Natural killer cell treated with Interleukin-12 subunit alpha and Interleukin-12 subunit beta and Interleukin-15 and Interleukin-18, amount 100 ng/mL, for 72 hours (primary cell): ENCODE data around the gene ARPC2. TPM values are rescaled to one million over a fixed set of nuclear protein-coding genes. Genes with fewer than 3 reads are reported as not detected.

ENCODE experiments used
- ATAC-seq, 2 donors: fragments of 150-1000 bp; cut with Tn5 transposase in 1 of 2; sonication (Bioruptor Pico), chemical (Tn5 transposase) in 1 of 2; 2 replicates each; pipeline ENCODE4 v1.10.0; 2021
- DNase-seq: peaks from one replicate; pipeline ENCODE4 v3.0.0; 2022; ENCODE audit warnings: low spot score
- H3K27ac Mint-ChIP-seq, 2 donors: 1 replicate in 1 of 2; 2 replicates in 1 of 2; pipeline ENCODE4 v1.8.0; 2022; ENCODE audit warnings: mixed read lengths in 2 of 2, mild to moderate bottlenecking in 1 of 2, moderate library complexity in 1 of 2
- H3K27me3 Mint-ChIP-seq, 2 donors: 1 replicate in 1 of 2; 2 replicates in 1 of 2; pipeline ENCODE4 v1.8.0; 2022; ENCODE audit warnings: mixed read lengths in 2 of 2
- H3K36me3 Mint-ChIP-seq: one replicate; pipeline ENCODE4 v1.8.0; 2022; ENCODE audit warnings: mixed read lengths
- H3K4me1 Mint-ChIP-seq, 2 donors: 1 replicate in 1 of 2; 2 replicates in 1 of 2; pipeline ENCODE4 v1.8.0; 2022; ENCODE audit warnings: low read depth in 2 of 2, mixed read lengths in 2 of 2, mild to moderate bottlenecking in 1 of 2
- H3K4me3 Mint-ChIP-seq: one replicate; pipeline ENCODE4 v1.8.0; 2022; ENCODE audit warnings: mixed read lengths
- H3K9me3 Mint-ChIP-seq: 2 replicates; pipeline ENCODE4 v1.8.0; 2022; ENCODE audit warnings: mixed read lengths
- total RNA-seq, 2 donors: library from RNA; stranded (reverse); gene quantifications; one replicate each; pipeline ENCODE4 v1.2.3, GENCODE V29; 2022

The ARPC2 gene
- total RNA-seq, 2 donors from 2014 or later: 509 to 675 TPM

DNA sequence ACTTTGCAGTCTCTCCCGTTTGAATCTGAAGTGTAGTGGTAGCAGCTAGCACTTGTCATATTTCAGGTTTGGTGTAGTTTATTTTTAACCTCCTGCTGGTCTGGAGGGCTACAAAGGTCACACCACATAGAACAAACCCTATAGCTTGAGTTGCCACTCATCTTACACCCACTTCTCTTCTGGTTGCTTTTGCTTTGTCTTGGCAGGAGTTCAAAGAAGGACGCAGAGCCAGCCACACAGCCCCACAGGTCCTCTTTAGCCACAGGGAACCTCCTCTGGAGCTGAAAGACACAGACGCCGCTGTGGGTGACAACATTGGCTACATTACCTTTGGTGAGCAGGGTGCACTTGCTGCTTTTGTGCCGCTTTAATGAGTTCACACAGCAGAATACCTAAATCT, 28.2 kb downstream of the ARPC2 start:
- ATAC-seq (no peak), DNase-seq (no peak)
- no peak overlapping the region for H3K4me3 Mint-ChIP-seq
- H3K4me1 Mint-ChIP-seq: peaks cover 12 to 29% of the 10 kb centered on the region in 2 donors
- no peaks in the 10 kb centered on the region for H3K27me3 Mint-ChIP-seq
- H3K36me3 Mint-ChIP-seq: peaks cover 30% of the 10 kb centered on the region
- peak overlapping the region; percentile 30 to 77 for H3K27ac Mint-ChIP-seq
- no peaks in the 10 kb centered on the region for H3K9me3 Mint-ChIP-seq

DNA sequence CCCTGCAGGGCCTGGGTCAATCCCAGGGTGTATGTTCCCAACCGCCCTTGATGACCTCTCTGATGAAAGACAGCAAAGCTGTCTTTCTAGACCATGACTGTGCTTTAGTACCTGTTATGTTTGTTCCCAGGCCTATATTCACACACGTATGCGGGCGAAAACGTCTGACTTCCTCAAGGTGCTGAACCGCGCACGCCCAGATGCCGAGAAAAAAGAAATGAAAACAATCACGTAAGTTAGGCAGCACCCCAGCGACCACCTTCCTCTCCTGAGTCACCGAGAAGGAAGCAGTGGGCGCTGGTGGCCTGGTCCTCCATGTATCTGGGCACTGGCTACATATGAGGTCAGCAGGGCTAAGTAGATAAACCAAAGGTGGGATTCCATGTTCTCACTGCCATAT, 32.7 kb downstream of the ARPC2 start:
- no peaks in the 10 kb centered on the region for H3K9me3 Mint-ChIP-seq
- H3K4me3 Mint-ChIP-seq: no peak overlapping the region
- H3K27ac Mint-ChIP-seq: peak overlapping the region in 1 of 2 donors; percentile 33
- H3K4me1 Mint-ChIP-seq: peaks cover 0 to 18% of the 10 kb centered on the region in 2 donors
- peaks cover 41% of the 10 kb centered on the region for H3K36me3 Mint-ChIP-seq
- DNase-seq (no peak), ATAC-seq (no peak)
- H3K27me3 Mint-ChIP-seq: no peaks in the 10 kb centered on the region

DNA sequence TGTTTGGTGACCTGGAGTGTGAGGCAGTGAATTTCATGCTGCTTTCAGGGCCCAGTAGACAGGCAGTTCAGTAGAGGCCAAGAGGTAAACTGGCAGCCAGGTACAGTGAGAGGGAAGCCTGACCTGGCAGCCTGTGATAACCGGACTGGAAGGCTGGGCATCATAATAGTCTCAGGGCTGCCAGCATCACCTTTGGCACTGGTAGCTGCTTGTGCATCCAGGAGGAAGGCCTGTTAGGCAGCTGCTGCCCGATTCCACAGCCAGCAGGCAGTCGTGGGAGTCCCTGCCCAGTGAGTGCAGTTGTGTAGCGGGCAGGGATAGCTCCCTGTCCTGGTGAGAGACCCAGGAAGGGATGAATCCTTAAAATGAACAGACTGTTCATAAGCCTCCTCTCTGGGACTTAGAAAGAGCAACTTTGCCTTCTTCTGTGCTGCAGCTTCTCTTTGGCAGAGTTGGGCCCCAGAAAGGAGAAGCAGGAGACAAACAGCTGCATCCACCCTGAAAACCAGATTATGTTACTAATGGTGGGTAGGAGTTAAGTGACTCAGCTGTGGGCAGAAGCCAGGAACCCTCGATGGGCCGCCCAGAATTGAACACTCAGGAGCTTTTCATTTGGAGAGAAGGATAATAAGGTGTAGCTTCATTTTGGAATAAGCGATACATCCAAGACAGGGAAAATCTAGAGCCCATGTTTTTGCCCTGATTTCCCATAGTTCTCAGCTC, 35.7 kb downstream of the ARPC2 start:
- H3K36me3 Mint-ChIP-seq: peaks cover 39% of the 10 kb centered on the region
- no peaks in the 10 kb centered on the region for H3K27me3 Mint-ChIP-seq
- ATAC-seq (no peak), DNase-seq (no peak)
- H3K4me1 Mint-ChIP-seq: peaks cover 15 to 21% of the 10 kb centered on the region in 2 donors
- H3K9me3 Mint-ChIP-seq: no peaks in the 10 kb centered on the region
- peak overlapping the region; percentile 16 to 43 for H3K27ac Mint-ChIP-seq
- no peak overlapping the region for H3K4me3 Mint-ChIP-seq

DNA sequence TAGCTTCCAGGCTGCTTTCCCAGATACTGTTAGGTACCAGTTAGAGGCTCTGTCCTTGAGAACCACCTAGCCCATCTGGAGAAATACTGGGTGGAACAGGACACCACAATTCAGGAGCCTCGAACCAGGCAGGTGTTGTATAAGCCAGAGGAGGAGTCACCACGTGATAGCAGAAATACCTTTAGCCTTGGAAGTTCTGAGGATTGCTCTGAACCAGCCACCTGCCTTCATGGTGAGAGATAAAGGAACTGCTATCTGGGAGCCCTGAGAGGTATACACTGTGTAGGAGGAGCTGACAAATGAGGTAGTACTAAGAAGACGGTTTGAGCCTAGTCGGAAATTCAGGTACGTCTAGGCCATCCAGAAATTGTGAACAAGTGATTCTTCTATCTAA, 36.2 kb downstream of the ARPC2 start:
- no peak for DNase-seq
- peak overlapping the region; percentile 16 to 43 for H3K27ac Mint-ChIP-seq
- ATAC-seq: no peak
- no peaks in the 10 kb centered on the region for H3K9me3 Mint-ChIP-seq
- H3K4me1 Mint-ChIP-seq: peaks cover 17 to 21% of the 10 kb centered on the region in 2 donors
- H3K4me3 Mint-ChIP-seq: no peak overlapping the region
- H3K36me3 Mint-ChIP-seq: peaks cover 35% of the 10 kb centered on the region
- no peaks in the 10 kb centered on the region for H3K27me3 Mint-ChIP-seq

DNA sequence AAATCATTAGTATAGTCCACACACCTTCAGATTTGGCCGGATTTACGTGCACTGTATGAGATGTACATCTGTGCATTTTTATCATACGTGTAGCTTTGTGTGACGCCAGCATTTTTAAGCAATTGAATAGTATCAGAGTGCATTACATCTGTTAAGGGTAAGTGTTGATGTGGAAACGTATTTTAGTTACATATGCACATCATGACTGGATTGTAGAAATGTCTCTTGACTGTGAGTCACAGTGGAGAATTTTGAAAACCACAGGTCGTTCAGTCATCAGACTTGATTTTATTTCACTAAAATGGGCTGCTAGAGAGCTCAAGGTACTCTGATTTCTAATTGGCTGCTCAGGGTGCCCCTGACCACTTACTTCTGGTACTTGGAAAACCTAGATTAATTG, 38.5 kb downstream of the ARPC2 start:
- Mint-ChIP-seq H3K27ac (peak overlapping the region; percentile 62 to 93), H3K27me3 (no peaks in the 10 kb centered on the region), H3K4me3 (no peak overlapping the region), H3K4me1 (peaks cover 22 to 29% of the 10 kb centered on the region in 2 donors), H3K36me3 (peaks cover 29% of the 10 kb centered on the region), H3K9me3 (no peaks in the 10 kb centered on the region)
- no peak for DNase-seq
- no peak for ATAC-seq

DNA sequence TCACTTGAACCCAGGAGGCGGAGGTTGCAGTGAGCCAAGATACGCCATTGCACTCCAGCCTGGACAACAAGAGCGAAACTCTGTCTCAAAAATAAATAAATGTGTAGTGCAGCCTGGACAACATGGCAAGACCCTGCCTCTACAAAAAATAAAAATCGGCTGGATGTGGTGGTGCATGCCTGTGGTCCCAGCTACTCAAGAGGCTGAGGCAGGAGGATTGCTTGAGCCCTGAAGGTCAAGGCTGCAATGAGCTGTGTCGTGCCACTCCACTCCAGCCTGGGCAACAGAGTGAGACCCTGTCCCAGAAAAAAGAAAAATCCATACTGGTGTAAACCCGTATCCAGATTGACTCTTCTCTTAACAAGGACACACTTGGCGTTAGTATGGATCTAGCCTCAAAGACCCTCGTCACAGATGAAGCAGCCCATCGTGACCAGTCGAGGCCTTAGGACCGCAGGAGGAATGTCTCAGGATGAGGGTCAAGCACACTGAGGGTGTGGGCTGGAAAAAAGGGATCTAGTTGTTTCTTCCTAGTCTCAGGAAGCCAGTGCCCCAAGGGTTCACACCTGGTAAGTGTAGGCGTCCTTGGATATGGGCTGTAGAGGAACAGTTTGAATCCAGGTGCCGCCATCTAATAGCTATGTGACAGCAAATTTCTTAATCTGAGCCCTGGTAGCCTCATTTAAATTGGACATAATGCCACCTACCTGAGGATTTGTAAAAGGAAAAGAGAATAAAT, 39.8 kb downstream of the ARPC2 start:
- no peak for DNase-seq
- Mint-ChIP-seq H3K27ac (peak overlapping the region; percentile 76 to 93), H3K27me3 (no peaks in the 10 kb centered on the region), H3K4me1 (peaks cover 22 to 31% of the 10 kb centered on the region in 2 donors), H3K9me3 (no peaks in the 10 kb centered on the region), H3K4me3 (peak overlapping the region; percentile 66), H3K36me3 (peaks cover 22% of the 10 kb centered on the region)
- no peak for ATAC-seq

DNA sequence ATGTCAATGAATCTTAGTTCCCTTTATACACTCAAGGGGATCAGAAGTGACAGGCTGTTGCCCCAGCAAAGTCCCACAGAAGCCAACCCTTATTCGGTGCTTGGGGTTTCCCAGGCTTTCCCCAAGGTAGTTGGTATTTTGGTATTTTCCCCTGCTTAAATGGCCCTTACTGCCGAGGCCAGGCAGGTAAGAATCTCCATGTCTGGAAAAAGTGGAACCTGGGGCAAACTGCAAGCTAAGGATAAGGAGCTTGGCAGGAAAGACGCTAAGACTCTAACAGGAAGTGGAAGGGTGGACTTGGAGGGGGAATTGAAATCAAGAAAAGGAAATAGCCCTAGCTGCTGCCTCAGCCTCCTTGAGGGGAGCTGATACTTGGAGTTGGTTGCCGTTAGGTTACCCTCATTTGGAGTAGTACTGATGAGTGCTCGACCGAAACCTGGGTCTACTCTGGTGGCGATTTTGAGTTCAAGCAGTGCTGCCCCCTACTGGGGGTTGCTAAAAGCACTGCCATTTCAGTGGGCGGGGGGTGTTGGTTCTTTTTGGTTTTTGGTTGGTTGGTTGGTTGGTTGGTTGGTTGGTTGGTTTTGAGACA, 40.5 kb downstream of the ARPC2 start:
- Mint-ChIP-seq H3K4me1 (peaks cover 22 to 30% of the 10 kb centered on the region in 2 donors), H3K27ac (peak overlapping the region; percentile 76 to 93), H3K4me3 (peak overlapping the region; percentile 66), H3K9me3 (no peaks in the 10 kb centered on the region), H3K36me3 (peaks cover 22% of the 10 kb centered on the region), H3K27me3 (no peaks in the 10 kb centered on the region)
- DNase-seq (no peak), ATAC-seq (peak; percentile 65 to 72)

DNA sequence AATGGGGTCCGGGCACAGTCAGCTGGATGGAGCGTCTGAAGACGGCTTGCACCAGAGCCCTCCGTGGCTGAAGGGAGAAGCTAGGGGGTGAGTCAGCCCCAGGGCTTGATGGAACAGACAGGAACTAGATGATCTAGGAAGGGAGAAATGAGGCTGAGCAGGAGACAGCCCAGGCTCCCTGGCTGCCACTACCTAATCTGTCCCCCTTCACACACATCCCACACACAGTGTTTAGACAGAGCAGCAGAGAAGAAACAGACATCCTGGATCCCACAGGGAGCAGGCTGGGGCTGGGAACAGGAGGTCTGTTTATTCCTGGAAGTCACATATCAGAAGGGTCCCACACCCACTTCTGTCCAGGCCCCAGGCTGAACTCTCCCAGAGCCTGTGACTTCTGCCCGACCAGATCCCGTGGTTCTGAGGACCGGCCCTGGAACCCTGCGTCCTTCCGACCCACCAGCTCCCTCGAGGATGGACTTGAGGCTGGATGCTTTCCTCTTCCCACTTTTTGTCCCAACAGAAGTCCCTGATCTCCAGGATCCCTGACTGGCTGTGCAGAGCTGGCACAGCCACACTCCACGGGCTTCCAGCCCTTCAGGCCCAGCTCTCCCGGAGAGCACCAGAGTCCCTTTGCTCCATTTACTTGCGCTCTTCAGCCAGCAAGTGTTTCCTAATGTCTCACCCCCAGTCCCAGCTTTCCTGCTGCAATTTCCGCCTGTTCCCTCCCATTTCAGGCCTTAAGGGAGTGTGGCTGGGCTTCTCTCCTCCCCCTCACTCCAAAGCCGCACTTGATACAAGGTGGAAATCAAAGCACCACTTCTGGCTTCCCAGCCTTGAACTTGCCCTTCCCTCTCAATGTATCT, 42.3 kb downstream of the ARPC2 start:
- H3K36me3 Mint-ChIP-seq: peaks cover 8% of the 10 kb centered on the region
- ATAC-seq: no peak
- no peak for DNase-seq
- peak overlapping the region; percentile 39 to 73 for H3K27ac Mint-ChIP-seq
- H3K9me3 Mint-ChIP-seq: no peaks in the 10 kb centered on the region
- no peak overlapping the region for H3K4me3 Mint-ChIP-seq
- H3K4me1 Mint-ChIP-seq: peaks cover 31 to 35% of the 10 kb centered on the region in 2 donors
- H3K27me3 Mint-ChIP-seq: no peaks in the 10 kb centered on the region

DNA sequence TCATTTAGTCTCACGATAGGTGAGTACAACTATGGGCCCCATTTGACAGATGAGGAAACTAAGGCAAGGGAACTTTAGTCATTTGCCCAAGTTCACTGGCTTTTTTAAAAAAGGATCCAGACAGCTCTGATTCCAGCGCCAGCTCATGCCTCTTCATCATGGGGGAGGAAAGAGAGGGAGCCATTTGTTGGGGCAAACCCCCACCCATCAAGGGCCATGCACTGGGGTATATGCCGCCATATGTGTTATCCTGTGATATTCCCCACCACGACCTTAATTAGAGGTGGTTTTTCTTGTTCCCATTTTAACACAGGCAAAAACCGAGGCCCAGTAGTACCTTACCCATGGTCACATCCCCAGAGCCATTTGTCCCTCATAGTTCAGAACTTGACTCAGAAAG, 43.2 kb downstream of the ARPC2 start:
- Mint-ChIP-seq H3K36me3 (peaks cover 2% of the 10 kb centered on the region), H3K4me3 (no peak overlapping the region), H3K9me3 (no peaks in the 10 kb centered on the region), H3K4me1 (peaks cover 31 to 32% of the 10 kb centered on the region in 2 donors), H3K27ac (peak overlapping the region; percentile 39 to 73), H3K27me3 (no peaks in the 10 kb centered on the region)
- ATAC-seq (no peak), DNase-seq (peak; percentile 15)

DNA sequence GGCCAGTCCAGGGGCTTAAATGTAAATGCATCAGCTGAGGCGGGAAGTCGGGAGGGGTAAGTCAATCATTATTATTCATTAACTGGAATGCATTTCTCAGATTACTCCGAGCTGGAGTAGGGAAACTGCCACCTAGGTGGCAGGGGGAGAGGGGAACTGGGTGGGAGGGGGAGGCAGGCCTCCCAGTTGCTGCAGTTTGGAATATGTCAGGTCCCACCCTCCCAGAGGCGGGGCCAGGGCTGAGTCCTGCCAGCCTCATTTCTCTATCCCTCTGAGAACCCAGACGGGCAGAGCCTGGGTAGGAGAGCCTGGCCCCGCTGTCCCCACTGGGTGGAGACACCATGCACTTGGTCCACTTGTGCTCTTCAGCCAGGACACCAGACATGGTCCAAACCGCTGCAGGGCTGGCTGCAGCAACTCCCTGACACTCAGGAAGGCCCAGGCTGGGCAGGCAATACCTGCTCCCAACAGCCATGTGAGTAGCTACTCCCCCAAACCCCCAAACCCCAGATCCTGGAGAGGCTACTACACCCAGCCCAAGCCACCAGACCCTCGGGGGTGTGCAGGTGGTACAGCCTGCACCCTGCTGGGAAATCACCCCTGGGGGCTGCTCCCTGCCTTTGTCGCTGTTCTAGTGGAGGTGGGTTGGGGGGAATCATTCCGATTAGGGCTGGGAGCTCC, 43.9 kb downstream of the ARPC2 start, which contains the start of gene GPBAR1:
Gene GPBAR1, plus strand, starts transcription at position 274 of the 681 bp plus-strand sequence. CDS start 1,710 bp downstream, outside the sequence.
- Mint-ChIP-seq H3K9me3 (no peaks in the 10 kb centered on the region), H3K4me3 (no peak within 1 kb of the TSS), H3K27me3 (no peaks in the 10 kb centered on the region), H3K27ac (peak within 1 kb of the TSS; percentile 39 to 73), H3K4me1 (peaks cover 29 to 33% of the 10 kb centered on the region in 2 donors), H3K36me3 (no peaks in the 10 kb centered on the region)
- ATAC-seq: no peak
- no peak for DNase-seq

DNA sequence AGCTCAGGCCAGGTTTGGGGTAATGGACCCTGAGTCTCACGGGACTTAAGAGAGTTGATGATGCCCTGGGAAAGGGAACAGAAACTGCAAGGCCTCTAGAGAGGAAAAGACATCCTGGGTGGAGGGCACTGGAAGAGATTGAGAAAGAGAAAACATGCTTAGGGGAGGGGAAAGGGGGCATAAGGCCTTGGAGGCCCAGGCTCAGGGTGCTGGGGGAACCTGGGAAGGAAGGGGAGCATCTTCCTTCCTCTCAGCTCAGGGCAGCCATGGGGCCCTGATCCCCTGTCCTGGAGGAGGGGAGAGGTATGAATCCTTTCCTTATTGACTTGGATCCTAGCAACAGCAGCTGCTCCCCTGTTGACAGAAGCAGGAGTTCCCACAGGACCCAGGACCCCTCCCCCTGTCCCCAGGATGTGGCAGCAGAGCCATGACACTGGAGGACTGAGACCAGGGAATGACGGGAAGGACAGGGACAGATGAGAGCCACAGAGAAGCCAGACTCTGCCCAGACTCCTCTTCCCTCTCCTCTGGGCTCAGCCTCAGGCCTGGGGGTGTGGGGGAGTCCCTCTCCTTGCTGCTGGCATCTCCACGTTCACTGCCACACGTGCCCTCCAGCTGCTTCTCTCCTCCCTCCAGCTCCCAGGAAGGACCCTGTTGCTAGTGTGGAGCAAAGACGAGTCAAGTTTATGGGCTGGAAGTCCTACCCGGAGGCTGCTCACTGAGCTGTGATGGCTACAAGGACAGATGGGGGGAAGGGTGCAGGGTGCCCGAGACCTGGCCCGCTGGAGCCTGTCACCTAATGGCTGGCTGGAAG, 44.6 kb downstream of the ARPC2 start:
- no peaks in the 10 kb centered on the region for H3K27me3 Mint-ChIP-seq
- peaks cover 25 to 35% of the 10 kb centered on the region in 2 donors for H3K4me1 Mint-ChIP-seq
- no peak for DNase-seq
- H3K9me3 Mint-ChIP-seq: no peaks in the 10 kb centered on the region
- no peak overlapping the region for H3K4me3 Mint-ChIP-seq
- no peaks in the 10 kb centered on the region for H3K36me3 Mint-ChIP-seq
- H3K27ac Mint-ChIP-seq: peak overlapping the region in 1 of 2 donors; percentile 14
- ATAC-seq: no peak

DNA sequence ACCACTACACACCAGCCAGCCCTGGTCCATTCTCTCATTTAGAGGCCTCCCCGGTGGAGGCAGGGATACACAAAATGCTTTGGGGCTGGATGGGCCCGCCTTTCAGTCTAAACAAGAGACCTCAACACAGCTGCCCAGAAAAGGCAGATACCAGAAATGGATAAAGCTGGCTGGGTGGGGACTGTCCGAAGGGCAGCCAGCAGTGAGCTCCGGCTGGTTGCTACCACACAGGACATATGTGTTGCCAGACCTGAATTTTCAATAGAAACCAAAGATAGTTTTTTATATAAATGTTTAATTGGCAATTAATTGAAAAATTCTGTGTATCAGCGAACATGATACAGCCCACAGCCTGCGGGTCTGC, 45.2 kb downstream of the ARPC2 start:
- ATAC-seq (no peak), DNase-seq (no peak)
- Mint-ChIP-seq H3K27ac (no peak overlapping the region), H3K4me1 (peaks cover 20 to 34% of the 10 kb centered on the region in 2 donors), H3K4me3 (no peak overlapping the region), H3K27me3 (no peaks in the 10 kb centered on the region), H3K36me3 (no peaks in the 10 kb centered on the region), H3K9me3 (no peaks in the 10 kb centered on the region)
